Fibroblast of lung (primary cell): ENCODE measurements around the gene FNIP1. TPM values are rescaled to one million over a fixed set of nuclear protein-coding genes. Genes with fewer than 3 reads are reported as not detected.
A peak's percentile ranks its signal among the peaks of the same experiment; 100 is the strongest.

Experiments
- DNase-seq, 2 donors: peaks; one replicate each; pipeline versions ENCODE4 v3.0.0 to v3.0.0-alpha.2; 2010; ENCODE audit warnings: low read depth in 2 of 2
- H2AFZ ChIP-seq: 2 replicates; pipeline ENCODE4 v1.5.1; 2012; ENCODE audit warnings: low read length, control low read depth, inconsistent platforms
- H3K27ac ChIP-seq: 2 replicates; pipeline ENCODE4 v1.5.1; 2011; ENCODE audit warnings: low read length, control low read depth; ENCODE audit not compliant: insufficient read depth
- H3K27me3 ChIP-seq: 2 replicates; pipeline ENCODE4 v1.5.1; 2011; ENCODE audit warnings: mild to moderate bottlenecking, low read length; ENCODE audit not compliant: control insufficient read depth, insufficient read depth
- H3K36me3 ChIP-seq: 2 replicates; pipeline ENCODE4 v1.5.1; 2011; ENCODE audit warnings: low read length; ENCODE audit not compliant: control insufficient read depth, insufficient read depth
- H3K4me1 ChIP-seq: 2 replicates; pipeline ENCODE4 v1.5.1; 2011; ENCODE audit warnings: low read length; ENCODE audit not compliant: control insufficient read depth, insufficient read depth; ENCODE audit errors: extremely low read depth
- H3K4me2 ChIP-seq: 2 replicates; pipeline ENCODE4 v1.5.1; 2011; ENCODE audit warnings: low read length, control low read depth; ENCODE audit not compliant: insufficient read depth; ENCODE audit errors: extremely low read depth
- H3K4me3 ChIP-seq, 4 experiments: fragments of 200-600 bp in 1 of 4; sonication (generic) in 1 of 4; replicated peaks in 1 of 4; 2 replicates each; pipeline ENCODE4 v1.5.1; 2011 to 2016; ENCODE audit warnings: low read length in 4 of 4, low read depth in 3 of 4, mild to moderate bottlenecking in 3 of 4, control low read depth in 2 of 4, inconsistent platforms in 1 of 4, mixed read lengths in 1 of 4; ENCODE audit not compliant: insufficient read depth in 1 of 4; ENCODE audit errors: control extremely low read depth in 1 of 4
- H3K79me2 ChIP-seq: 2 replicates; pipeline ENCODE4 v1.5.1; 2012; ENCODE audit warnings: mild to moderate bottlenecking, low read length, inconsistent platforms; ENCODE audit not compliant: control insufficient read depth, insufficient read depth
- H3K9ac ChIP-seq: 2 replicates; pipeline ENCODE4 v1.5.1; 2011; ENCODE audit warnings: mild to moderate bottlenecking, low read length, control low read depth; ENCODE audit not compliant: insufficient read depth
- H3K9me3 ChIP-seq: 2 replicates; pipeline ENCODE4 v1.5.1; 2012; ENCODE audit warnings: low read depth, low read length; ENCODE audit not compliant: control insufficient read depth, insufficient read depth
- H4K20me1 ChIP-seq: 2 replicates; pipeline ENCODE4 v1.5.1; 2011; ENCODE audit warnings: low read length; ENCODE audit not compliant: control insufficient read depth, insufficient read depth; ENCODE audit errors: extremely low read depth
- CTCF ChIP-seq, 2 donors: IDR thresholded peaks in 1 of 2; conservative IDR thresholded peaks in 1 of 2; 1 replicate in 1 of 2; 2 replicates in 1 of 2; pipeline ENCODE4 v1.5.1; 2011 to 2012; ENCODE audit warnings: low read length in 2 of 2, control low read depth in 1 of 2, inconsistent platforms in 1 of 2, low read depth in 1 of 2, mild to moderate bottlenecking in 1 of 2
- EZH2 ChIP-seq: IDR thresholded peaks from 2 replicates; pipeline ENCODE4 v1.5.1; 2012; ENCODE audit warnings: low read length, control low read depth, mild to moderate bottlenecking; ENCODE audit errors: missing control alignments
- polyA plus RNA-seq, 2 donors: library from polyadenylated mRNA; depleted of rRNA in 1 of 2; stranded (reverse) in 1 of 2; unstranded in 1 of 2; fragments of >200 nt; gene quantifications; 2 replicates each; pipeline ENCODE4 v1.2.1, GENCODE V29; 2011 to 2012; ENCODE audit warnings: missing spikeins in 1 of 2
- total RNA-seq: library from RNA; depleted of rRNA; stranded (reverse); fragments of >200 nt; gene quantifications from 2 replicates; pipeline ENCODE4 v1.2.1, GENCODE V29; 2014

FNIP1 gene
- total and polyA plus RNA-seq, 2 donors (not counting 1 experiment from before 2014, with no cell fraction given), result 36.4 to 97.8 TPM

- Histone ChIP-seq H3K36me3 (no peaks in the 10 kb centered on the region), H3K9me3 (no peaks in the 10 kb centered on the region), H4K20me1 (no peaks in the 10 kb centered on the region), H3K4me1 (peaks cover 5% of the 10 kb centered on the region), H3K27ac (no peak overlapping the region), H3K9ac (no peak overlapping the region), H3K27me3 (no peaks in the 10 kb centered on the region), H2AFZ (no peak overlapping the region), H3K79me2 (peaks cover 62% of the 10 kb centered on the region), H3K4me2 (no peak overlapping the region), H3K4me3 (no peak overlapping the region)
- no peak for TF ChIP-seq EZH2
- TF ChIP-seq CTCF (conservative IDR thresholded peaks at IDR 0.05 in 1 of 2, IDR thresholded peaks at IDR 0.05 in 1 of 2; ENCODE audit: low read depth in 1 of 2, low read length in 2 of 2), result no peak
- no peak for DNase-seq
These were observed 188.2 kb downstream of the FNIP1 start for GRCh38 chr5:131608597-131608996.

GRCh38 chr5:131607903-131608540 is 188.8 kb downstream of the FNIP1 start:
- no peak overlapping the region for H3K4me3 ChIP-seq
- H3K79me2 ChIP-seq, result peaks cover 57% of the 10 kb centered on the region
- no peaks in the 10 kb centered on the region for H3K9me3 ChIP-seq
- H4K20me1 ChIP-seq, result no peaks in the 10 kb centered on the region
- no peak overlapping the region for H3K4me2 ChIP-seq
- no peak for TF ChIP-seq CTCF (conservative IDR thresholded peaks at IDR 0.05 in 1 of 2, IDR thresholded peaks at IDR 0.05 in 1 of 2; ENCODE audit: low read depth in 1 of 2, low read length in 2 of 2)
- TF ChIP-seq EZH2, result no peak
- H3K27ac ChIP-seq, result no peak overlapping the region
- DNase-seq, result peak in 1 of 2 donors; percentile 72
- no peaks in the 10 kb centered on the region for H3K36me3 ChIP-seq
- H3K4me1 ChIP-seq, result peaks cover 5% of the 10 kb centered on the region
- H3K9ac ChIP-seq, result no peak overlapping the region
- no peaks in the 10 kb centered on the region for H3K27me3 ChIP-seq
- H2AFZ ChIP-seq, result no peak overlapping the region

- Histone ChIP-seq H2AFZ (no peak overlapping the region), H3K4me1 (peaks cover 5% of the 10 kb centered on the region), H4K20me1 (no peaks in the 10 kb centered on the region), H3K4me2 (no peak overlapping the region), H3K79me2 (peaks cover 51% of the 10 kb centered on the region), H3K27me3 (no peaks in the 10 kb centered on the region), H3K9me3 (no peaks in the 10 kb centered on the region), H3K27ac (no peak overlapping the region), H3K36me3 (no peaks in the 10 kb centered on the region), H3K4me3 (no peak overlapping the region), H3K9ac (no peak overlapping the region)
- TF ChIP-seq CTCF (conservative IDR thresholded peaks at IDR 0.05 in 1 of 2, IDR thresholded peaks at IDR 0.05 in 1 of 2; ENCODE audit: low read depth in 1 of 2, low read length in 2 of 2), result no peak
- no peak for TF ChIP-seq EZH2
- DNase-seq, result no peak
These were observed 189.4 kb downstream of the FNIP1 start for GRCh38 chr5:131607418-131607817.
